Activated T-cell treated with anti-CD3 and anti-CD28 coated beads, Interleukin-2, amount 50 U/mL, for 24 hours (primary cell): ENCODE data around the gene CYB5A.

Experiments used
- DNase-seq: peaks from one replicate; pipeline ENCODE4 v3.0.0-alpha.2; 2020
- H3K27ac Mint-ChIP-seq: 2 replicates; pipeline ENCODE4 v1.8.0; 2020; ENCODE audit warnings: mild to moderate bottlenecking, mixed read lengths
- H3K27me3 Mint-ChIP-seq: 2 replicates; pipeline ENCODE4 v1.8.0; 2020; ENCODE audit warnings: mixed read lengths
- H3K36me3 Mint-ChIP-seq: 2 replicates; pipeline ENCODE4 v1.8.0; 2020; ENCODE audit warnings: low read depth, mixed read lengths
- H3K4me1 Mint-ChIP-seq: 2 replicates; pipeline ENCODE4 v1.8.0; 2020; ENCODE audit warnings: low read depth, mixed read lengths
- H3K4me3 Mint-ChIP-seq: 2 replicates; pipeline ENCODE4 v1.8.0; 2020; ENCODE audit warnings: mild to moderate bottlenecking, moderate library complexity, mixed read lengths
- H3K9me3 Mint-ChIP-seq: 2 replicates; pipeline ENCODE4 v1.8.0; 2020; ENCODE audit warnings: mixed read lengths

CYB5A gene

DNA sequence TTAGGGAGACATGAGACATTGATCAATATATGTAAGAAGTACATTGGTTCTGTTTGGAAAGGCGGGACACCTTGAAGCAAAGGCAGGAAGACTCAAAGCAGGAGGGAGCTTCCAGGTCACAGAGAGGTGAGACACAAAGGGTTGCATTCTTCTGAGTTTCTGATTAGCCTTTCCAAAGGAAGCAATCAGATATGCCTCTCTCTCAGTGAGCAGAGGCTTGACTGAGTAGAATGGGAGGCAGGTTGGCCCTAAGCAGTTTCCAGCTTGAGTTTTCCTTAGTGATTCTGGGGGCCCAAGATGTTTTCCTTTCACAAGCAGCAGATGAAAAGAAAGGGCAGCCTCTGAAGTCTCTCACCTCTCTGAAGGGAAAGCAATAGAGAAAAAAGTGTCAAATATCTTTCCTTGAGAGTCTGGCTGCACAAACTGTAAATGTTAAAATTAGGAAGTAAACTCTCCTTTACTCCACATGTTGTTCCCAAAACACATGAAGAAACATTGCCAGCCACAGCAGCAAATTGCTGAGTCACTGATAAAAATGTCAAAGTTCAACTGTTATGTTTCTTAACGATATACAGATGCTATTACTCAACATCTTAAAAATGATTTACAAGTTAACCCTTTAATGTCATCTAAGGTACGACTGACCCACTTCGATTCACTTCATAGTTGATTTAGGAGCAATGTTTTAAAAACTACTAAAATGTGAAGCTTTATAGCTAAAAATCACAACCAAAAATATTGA, 40.3 kb downstream of the CYB5A start:
- Mint-ChIP-seq H3K4me1 (peaks cover 20% of the 10 kb centered on the region), H3K9me3 (no peaks in the 10 kb centered on the region), H3K27ac (peak overlapping the region; percentile 74), H3K4me3 (no peak overlapping the region), H3K36me3 (peaks cover 34% of the 10 kb centered on the region), H3K27me3 (no peaks in the 10 kb centered on the region)
- no peak for DNase-seq

DNA sequence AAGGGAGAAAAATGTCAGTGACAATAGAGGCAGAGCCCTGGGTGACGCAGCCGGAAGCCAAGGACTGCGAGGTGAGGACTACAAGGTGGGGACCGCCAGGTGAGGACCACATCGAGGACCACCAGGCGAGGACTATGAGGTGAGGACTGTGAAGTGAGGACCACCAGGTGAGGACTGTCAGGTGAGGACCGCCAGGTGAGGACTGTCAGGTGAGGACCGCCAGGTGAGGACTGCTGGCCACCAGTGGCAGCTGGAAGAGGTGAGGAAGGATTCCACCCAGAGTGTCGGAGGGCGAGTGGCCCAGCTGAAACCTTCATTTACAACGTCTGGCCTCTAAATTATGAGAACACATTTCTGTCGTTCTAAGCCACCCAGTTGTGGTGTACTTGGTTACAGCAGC, 41.6 kb downstream of the CYB5A start:
- H3K4me3 Mint-ChIP-seq = no peak overlapping the region
- DNase-seq = no peak
- H3K27me3 Mint-ChIP-seq = no peaks in the 10 kb centered on the region
- peaks cover 20% of the 10 kb centered on the region for H3K4me1 Mint-ChIP-seq
- H3K27ac Mint-ChIP-seq = no peak overlapping the region
- H3K36me3 Mint-ChIP-seq = peaks cover 28% of the 10 kb centered on the region
- H3K9me3 Mint-ChIP-seq = no peaks in the 10 kb centered on the region

DNA sequence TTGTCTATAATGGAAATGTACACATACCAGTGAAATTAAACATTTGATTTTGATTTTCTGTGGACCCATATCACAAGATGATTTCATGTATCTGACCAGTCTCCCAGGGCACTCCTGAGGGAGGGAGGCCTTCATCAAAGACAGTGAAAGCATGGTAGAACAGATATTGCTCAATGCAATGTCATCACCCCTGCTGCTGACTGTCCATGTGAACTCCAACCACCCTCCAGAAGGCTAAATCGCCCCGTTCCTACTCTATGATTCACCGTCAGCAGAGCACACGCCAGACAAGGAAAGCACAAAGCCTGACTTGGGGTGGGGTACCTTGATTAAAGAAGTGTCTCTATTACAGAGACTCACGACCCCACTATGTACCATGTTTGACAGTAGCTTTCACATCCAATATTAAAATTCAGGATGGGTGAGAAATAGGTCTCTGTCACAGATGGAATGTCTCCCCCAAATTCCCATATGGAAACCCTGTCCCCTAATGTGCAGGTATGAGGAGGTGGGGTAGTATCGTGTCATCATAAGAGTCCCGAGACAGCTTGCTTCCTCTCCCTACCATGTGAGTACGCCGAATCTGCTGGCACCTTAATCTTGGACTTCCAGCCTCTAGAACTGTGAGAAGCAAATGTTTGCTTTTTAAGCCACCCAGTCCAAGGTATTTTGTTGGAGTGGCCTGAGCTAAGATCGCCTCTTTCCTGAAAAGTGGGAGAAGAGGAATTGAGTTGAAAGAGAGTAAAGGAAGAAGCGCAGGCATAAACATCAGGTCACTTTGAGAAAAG, 42.4 kb downstream of the CYB5A start:
- Mint-ChIP-seq H3K27ac (peak overlapping the region; percentile 39), H3K4me1 (peaks cover 20% of the 10 kb centered on the region), H3K27me3 (no peaks in the 10 kb centered on the region), H3K4me3 (no peak overlapping the region), H3K9me3 (no peaks in the 10 kb centered on the region), H3K36me3 (peaks cover 23% of the 10 kb centered on the region)
- DNase-seq = no peak

DNA sequence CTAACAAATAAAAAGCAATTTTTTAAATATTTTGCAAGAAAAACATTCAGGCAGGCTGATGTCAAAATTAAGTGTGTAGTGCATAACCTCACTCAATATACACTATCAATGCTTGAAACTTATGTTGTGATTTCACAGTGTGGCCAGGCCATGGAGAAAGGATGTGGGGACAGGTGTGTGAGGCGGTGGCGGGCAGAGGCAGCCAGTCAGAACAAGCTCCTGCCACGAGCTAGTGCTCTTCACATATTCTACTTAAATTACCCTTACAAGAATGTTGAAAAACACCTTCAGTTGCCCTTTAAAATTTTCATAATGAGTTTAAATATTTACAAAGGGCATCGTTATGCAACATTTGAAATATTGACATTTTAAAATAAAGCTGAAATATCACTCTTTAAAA, 43.2 kb downstream of the CYB5A start:
- Mint-ChIP-seq H3K27ac (no peak overlapping the region), H3K4me3 (no peak overlapping the region), H3K36me3 (peaks cover 21% of the 10 kb centered on the region), H3K27me3 (no peaks in the 10 kb centered on the region), H3K4me1 (peaks cover 20% of the 10 kb centered on the region), H3K9me3 (no peaks in the 10 kb centered on the region)
- DNase-seq = no peak

DNA sequence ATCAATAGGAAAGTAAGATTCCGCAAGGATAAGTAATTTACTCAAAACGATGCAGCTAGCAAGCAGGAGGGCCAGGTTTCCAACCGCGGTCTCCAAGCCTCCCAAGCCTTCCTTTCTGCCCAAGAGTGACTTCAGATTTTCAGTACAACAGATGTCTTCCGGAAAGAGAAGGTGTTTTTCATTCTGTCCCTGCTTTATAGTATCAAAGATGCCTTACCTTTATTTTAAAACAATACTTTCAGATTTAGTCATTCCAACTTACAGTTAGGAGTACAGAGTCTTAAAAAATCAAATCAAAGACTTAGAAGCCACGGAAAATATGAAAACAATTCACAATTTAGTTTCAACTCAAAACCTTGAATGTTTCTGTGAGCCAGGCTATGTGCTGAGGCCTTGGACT, 43.6 kb downstream of the CYB5A start:
- Mint-ChIP-seq H3K4me3 (no peak overlapping the region), H3K9me3 (no peaks in the 10 kb centered on the region), H3K27me3 (peaks cover under 1% of the 10 kb centered on the region), H3K4me1 (peaks cover 20% of the 10 kb centered on the region), H3K27ac (no peak overlapping the region), H3K36me3 (peaks cover 18% of the 10 kb centered on the region)
- no peak for DNase-seq

DNA sequence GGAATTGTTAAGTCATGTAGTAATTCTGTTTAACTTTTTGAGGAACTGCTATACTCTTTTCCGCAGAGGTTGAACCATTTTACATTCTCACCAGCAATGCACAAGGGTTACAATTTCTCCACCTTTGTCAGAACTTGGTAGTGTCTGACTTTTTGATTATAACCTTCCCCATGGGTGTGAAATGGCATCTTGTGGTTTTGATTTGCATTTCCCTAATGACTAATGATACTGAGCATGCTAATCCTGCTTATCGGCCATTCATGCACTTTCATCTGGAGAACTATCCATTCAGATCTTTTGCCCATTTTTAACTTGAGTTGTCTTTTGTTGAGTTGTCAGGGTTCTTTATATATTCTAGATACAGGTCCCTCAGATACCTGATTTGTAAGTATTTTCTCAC, 47.2 kb downstream of the CYB5A start:
- DNase-seq = no peak
- no peaks in the 10 kb centered on the region for H3K36me3 Mint-ChIP-seq
- peaks cover 7% of the 10 kb centered on the region for H3K27me3 Mint-ChIP-seq
- no peak overlapping the region for H3K4me3 Mint-ChIP-seq
- no peak overlapping the region for H3K27ac Mint-ChIP-seq
- peaks cover 8% of the 10 kb centered on the region for H3K4me1 Mint-ChIP-seq
- H3K9me3 Mint-ChIP-seq = no peaks in the 10 kb centered on the region

DNA sequence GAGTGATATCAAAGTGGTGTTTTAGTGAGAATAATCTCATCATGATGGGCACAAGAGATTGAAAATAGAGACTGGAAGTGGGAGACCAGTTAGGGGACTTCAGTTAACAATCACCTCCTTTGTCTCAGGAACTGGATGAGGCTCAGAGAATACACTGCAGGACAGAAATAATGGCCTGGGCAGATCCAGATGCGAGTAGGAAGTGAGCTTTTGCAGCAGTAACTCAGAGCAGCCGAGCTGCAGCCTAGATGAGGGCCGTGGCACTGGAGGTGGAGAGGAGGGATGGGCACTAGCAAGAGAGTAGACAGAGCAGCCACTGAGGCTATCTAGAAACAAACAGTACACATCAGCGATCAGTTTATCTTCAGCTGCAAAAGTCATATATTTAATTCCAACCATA, 48.6 kb downstream of the CYB5A start:
- Mint-ChIP-seq H3K27ac (no peak overlapping the region), H3K4me1 (peaks cover under 1% of the 10 kb centered on the region), H3K27me3 (peaks cover 15% of the 10 kb centered on the region), H3K4me3 (no peak overlapping the region), H3K9me3 (no peaks in the 10 kb centered on the region), H3K36me3 (no peaks in the 10 kb centered on the region)
- DNase-seq = no peak

DNA sequence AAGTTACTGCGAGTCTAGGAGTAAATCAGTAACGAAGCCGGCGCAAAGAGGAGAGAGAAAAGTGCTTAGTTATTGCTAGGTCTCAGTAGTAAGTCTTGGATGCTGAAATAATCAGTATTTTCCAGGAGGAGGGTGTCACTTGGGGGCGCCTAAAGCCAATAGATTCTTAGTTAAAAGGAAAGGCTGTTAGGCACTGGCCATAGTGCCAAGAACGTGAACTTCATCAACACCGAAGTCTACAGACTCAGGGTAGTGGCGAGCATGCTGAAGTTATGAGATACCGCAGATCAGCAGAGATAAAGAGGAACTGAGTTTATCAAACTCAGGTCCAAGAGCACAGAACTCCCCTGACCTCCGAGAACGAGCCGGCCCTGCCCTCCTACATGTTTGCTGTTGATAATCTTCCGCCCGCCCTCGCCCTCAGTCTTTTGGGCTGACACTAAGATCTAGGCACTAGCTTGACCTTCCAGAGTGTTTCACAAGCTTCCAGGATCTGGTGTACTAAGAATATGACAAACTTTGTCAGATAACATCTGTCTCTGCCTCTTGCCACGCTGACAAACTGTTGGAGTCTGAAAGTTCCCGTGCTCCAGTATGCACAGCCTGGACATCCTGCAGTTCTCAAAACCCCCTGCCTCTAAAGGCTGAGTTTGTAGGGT, 49.2 kb downstream of the CYB5A start:
- Mint-ChIP-seq H3K9me3 (no peaks in the 10 kb centered on the region), H3K4me3 (no peak overlapping the region), H3K4me1 (no peaks in the 10 kb centered on the region), H3K27ac (no peak overlapping the region), H3K27me3 (peaks cover 20% of the 10 kb centered on the region), H3K36me3 (no peaks in the 10 kb centered on the region)
- no peak for DNase-seq

DNA sequence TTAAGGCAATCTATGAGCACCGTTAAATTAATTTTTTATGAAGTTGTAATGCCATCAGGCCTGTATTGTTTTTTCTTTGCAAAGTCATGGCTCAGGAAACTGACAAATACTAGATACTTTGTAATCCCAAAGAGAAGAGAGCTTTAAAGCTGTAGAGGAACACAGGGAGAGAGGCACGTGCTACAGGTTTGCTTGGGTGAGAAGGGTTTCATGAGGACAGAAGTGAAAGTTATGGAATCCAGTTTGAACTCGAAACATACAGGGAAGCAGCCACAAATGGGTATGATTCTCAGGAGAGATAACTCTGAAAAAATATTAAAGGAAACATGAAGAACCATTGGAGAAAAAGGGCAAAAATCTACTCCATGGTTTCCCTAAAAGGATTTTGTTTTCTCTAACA, 49.8 kb downstream of the CYB5A start:
- Mint-ChIP-seq H3K36me3 (no peaks in the 10 kb centered on the region), H3K4me1 (no peaks in the 10 kb centered on the region), H3K27ac (no peak overlapping the region), H3K4me3 (no peak overlapping the region), H3K27me3 (peaks cover 21% of the 10 kb centered on the region), H3K9me3 (no peaks in the 10 kb centered on the region)
- no peak for DNase-seq

DNA sequence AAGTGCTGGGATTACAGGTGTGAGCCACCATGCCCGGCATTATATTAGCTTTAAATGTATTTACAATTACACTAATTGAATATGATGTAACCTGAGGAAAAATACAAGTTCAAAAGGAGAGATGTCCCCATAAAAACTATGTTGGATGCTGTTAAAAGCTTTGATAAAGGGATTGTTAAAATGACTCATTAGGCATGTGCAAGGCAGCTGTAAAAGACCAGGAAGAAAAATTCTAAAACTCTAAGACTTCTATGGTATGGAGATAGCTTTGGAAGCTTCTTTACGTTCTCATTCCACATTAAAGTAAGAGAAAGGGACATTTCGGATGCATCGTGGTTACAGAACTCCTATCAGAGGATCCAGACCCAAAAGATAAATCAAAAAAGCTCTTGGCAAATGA, 50.3 kb downstream of the CYB5A start:
- H3K4me1 Mint-ChIP-seq = no peaks in the 10 kb centered on the region

DNA sequence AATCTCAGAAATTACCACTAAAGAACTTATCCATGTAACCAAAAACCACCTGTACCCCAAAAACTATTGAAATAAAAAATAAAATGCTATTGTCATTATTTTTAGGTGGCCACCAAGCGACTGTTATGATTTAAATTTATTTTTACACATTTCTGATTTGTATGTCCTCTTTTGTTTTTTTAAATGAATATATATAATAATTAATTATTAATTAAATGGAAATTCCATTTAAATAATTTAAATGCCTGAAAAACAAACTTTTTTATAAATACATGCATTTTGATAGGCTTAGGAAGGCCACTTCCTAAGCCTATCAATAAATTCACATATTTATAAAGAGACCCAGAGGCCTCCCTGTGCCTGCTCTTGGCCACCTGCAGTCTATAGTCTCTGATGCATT, 52.2 kb downstream of the CYB5A start:
- Mint-ChIP-seq H3K4me1 (no peaks in the 10 kb centered on the region), H3K9me3 (no peaks in the 10 kb centered on the region), H3K27ac (no peak overlapping the region), H3K4me3 (no peak overlapping the region), H3K36me3 (no peaks in the 10 kb centered on the region), H3K27me3 (peaks cover 21% of the 10 kb centered on the region)
- no peak for DNase-seq

More for the DNA sequence above, 50.3 kb downstream of the CYB5A start:
- H3K36me3 Mint-ChIP-seq = no peaks in the 10 kb centered on the region
- H3K4me3 Mint-ChIP-seq = no peak overlapping the region
- no peaks in the 10 kb centered on the region for H3K9me3 Mint-ChIP-seq
- peaks cover 21% of the 10 kb centered on the region for H3K27me3 Mint-ChIP-seq
- H3K27ac Mint-ChIP-seq = no peak overlapping the region
- DNase-seq = no peak

DNA sequence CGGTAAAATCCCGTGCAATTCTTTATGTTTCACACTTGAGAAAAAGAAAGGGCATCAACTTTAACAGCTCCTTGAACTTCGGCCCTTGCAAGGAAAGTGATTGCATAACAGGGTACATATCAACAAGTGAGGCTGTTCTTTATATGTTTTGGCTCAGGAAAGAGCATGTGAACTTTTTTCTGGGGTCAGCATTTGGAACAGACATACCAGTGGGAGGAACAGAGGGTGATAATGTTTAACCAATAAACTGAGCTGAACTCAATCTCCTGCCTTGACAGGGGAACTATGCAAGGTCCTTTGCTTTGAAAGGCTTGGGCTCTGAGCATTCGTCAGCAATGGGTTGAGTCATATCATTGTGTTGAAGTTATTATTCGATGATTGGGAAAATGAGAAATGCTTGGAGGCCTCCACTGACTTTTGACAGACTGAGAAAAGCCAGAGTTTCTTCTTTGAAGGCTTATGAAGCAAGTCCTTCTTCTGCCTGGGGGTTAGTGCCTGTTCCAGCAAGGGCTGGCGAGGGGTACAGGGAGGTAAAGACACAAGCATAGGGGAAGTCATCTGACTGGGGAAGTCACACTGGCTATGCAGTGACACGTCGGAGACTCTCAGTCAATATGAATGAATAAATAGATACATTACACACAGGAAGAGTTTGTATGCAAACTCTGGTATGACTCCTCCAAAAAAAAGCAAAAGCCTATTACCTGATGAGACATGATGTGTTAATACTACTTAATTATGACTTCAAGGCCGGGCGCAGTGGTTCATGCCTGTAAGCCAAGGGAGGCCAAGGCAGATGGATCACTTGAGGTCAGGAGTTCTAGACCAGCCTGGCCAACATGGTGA, 57.2 kb downstream of the CYB5A start:
- Mint-ChIP-seq H3K36me3 (no peaks in the 10 kb centered on the region), H3K9me3 (no peaks in the 10 kb centered on the region), H3K4me3 (no peak overlapping the region), H3K27ac (no peak overlapping the region), H3K4me1 (no peaks in the 10 kb centered on the region), H3K27me3 (peaks cover 14% of the 10 kb centered on the region)
- no peak for DNase-seq

DNA sequence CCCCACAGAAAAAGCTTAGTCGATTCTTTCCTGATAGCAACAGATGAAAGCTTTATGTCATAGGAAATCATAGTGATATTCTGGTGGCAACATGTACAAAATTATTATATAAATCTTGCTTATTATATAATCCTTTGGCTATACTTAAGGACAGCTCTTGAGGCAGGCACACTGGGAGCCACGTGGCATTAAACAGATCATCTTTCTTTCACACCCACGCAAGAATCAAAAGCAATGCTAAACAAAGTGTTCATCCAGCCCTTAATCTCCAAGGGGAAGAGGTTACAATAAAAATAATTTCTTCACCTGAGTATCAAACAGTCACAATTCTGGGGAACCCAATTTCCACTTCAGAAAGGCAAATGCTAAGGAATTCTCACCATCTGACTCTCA, 57.8 kb downstream of the CYB5A start:
- no peak overlapping the region for H3K27ac Mint-ChIP-seq
- H3K4me3 Mint-ChIP-seq = no peak overlapping the region
- DNase-seq = no peak
- no peaks in the 10 kb centered on the region for H3K4me1 Mint-ChIP-seq
- no peaks in the 10 kb centered on the region for H3K9me3 Mint-ChIP-seq
- peaks cover 11% of the 10 kb centered on the region for H3K27me3 Mint-ChIP-seq
- H3K36me3 Mint-ChIP-seq = no peaks in the 10 kb centered on the region

DNA sequence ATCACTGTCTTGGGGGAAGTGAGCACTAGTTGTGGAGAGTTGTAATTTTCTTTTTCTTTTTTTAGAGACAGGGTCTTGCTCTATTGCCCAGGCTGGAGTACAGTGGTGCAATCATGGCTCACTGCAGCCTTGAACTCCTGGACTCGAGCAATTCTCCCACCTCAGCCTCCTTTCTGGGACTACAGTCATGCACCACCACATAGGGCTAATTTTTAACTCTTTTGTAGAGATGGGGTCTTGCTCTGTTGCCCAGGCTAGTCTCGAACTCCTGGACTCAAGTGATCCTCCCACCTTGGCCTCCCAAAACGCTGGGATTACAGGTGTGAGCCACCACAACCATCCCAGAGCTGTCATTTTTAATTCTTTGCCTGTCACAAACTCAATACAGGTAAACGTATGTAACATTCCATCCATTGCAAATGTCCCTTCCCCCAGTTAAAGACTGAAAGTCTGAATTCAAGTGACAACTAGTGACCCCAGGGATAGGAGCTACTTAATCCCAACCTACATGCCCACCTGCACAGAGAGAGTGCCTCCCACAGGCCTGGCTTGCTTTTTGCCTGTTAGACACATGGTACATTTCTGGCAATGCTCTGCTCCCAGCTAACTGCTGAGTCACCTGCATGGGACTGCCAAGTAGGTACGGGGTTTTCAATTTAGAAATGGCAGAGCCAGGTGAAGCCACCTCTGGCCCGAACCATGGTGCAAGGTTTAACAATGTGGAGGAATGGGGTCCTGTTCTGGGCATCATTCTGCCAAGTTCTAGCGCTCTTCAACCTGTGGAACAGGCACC, 60.6 kb downstream of the CYB5A start:
- DNase-seq = no peak
- Mint-ChIP-seq H3K27me3 (peaks cover 4% of the 10 kb centered on the region), H3K4me3 (no peak overlapping the region), H3K27ac (no peak overlapping the region), H3K4me1 (no peaks in the 10 kb centered on the region), H3K36me3 (no peaks in the 10 kb centered on the region), H3K9me3 (no peaks in the 10 kb centered on the region)
